GM18951 (cell line): ENCODE results near the gene RANBP1.

ENCODE experiments used
- POLR2A ChIP-seq: IDR thresholded peaks from 4 replicates; pipeline ENCODE4 v1.6.1; 2011; ENCODE audit warnings: mild to moderate bottlenecking; ENCODE audit not compliant: insufficient read length, insufficient read depth; ENCODE audit errors: extremely low read depth
- in situ Hi-C: fragments of 300-500 bp; cut with MboI; formaldehyde crosslinking; loops from one replicate; pipeline ENCODE4 v1.12.0; 2022; ENCODE audit warnings: low sequenced_read_pairs, mixed read lengths, inconsistent platforms; ENCODE audit not compliant: unreplicated experiment

Gene RANBP1

GRCh38 chr22:20171288-20172140 lies 55.6 kb downstream of the RANBP1 start:
- TF ChIP-seq POLR2A = no peak
- in situ Hi-C loops = no loop called here

GRCh38 chr22:20172141-20172613 lies 56.3 kb downstream of the RANBP1 start:
- in situ Hi-C loops = no loop called here
- TF ChIP-seq POLR2A = no peak

- no peak for TF ChIP-seq POLR2A
- in situ Hi-C loops = no loop called here
Measured at GRCh38 chr22:20173246-20173645, 57.3 kb downstream of the RANBP1 start.

DNA sequence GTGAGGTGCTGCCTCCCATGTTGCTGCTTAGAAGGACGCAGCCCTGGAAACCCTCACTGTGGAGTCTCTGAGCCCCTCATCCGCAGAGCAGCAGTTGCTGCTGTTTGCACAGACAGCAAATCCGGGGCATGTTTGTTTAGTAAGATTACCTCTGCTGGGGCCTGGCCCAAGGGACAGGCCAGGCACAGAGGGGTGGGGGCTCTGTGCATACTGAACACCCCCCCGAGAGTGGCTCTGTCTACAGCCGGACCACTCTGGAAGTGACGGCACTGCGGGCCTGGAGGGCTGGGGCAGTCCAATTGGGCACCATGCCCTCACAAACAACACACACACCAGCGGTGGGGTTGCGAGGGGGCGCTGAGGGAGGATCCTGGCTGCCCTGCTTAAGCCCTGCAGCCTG lies 57.9 kb downstream of the RANBP1 start:
- no peak for TF ChIP-seq POLR2A
- in situ Hi-C loops = no loop called here

- TF ChIP-seq POLR2A = no peak
- in situ Hi-C loops = no loop called here
Measured at GRCh38 chr22:20174785-20175596, 59.1 kb downstream of the RANBP1 start.

- in situ Hi-C loops = no loop called here
- no peak for TF ChIP-seq POLR2A
Measured at GRCh38 chr22:20175597-20175900, 59.6 kb downstream of the RANBP1 start.

DNA sequence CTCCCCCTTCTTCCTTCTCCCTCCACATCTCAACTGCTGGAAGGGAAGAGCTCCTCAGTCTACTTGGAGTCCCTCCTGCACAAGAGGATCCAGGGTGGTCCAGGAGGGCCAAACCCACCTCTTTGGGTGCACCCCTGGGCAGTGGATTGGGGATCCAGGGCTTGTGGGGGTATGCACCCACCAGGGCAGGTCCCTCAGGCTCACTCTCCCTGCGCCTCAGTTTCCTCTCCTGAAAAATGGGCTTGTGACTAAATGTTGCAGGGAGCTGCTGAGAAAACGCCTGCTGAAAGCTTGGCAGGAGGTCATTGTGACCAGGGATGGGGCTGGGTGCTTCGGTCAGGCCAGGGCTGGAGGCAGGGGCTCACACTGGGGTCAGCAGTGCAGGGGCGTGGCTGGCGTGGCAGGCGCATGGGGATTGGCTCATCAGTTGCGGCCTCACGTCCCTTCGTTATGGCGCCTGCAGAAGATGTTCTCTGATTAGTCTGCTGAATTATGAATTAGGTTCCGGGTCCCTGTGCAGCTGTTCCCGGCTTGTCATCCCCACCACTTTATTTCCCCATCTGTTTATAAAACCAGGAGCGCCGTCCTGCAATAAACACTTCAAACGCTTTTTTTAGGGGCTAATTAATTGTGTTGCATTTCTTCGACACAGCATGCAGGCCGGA lies 60.6 kb downstream of the RANBP1 start:
- in situ Hi-C loops = no loop called here
- TF ChIP-seq POLR2A = no peak
